ENCODE data around the gene CBFA2T2. TPM values are rescaled to one million over a fixed set of nuclear protein-coding genes. Genes with fewer than 3 reads are reported as not detected.

CBFA2T2 gene
- total RNA-seq, 2 experiments from 2014 or later: 17.9 to 18.6 TPM

DNA sequence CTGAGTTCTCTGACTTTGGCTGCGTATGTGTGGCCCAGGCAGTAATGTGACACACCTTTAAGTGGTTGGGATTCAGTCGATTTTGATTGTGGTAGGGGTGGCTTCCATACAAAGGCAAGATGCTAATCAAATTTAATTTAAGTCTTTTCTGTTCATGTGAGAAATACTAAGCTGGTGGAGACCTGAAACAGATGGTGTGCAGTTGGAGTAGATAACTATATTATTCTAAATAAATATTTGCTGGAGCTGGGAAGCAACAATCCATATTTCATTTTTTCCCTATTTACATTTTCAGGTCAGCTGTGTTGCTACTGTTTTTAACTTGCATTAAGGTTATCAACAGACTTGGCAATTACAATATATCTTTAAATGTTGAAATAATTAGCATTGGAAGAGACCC is 104.8 kb downstream of the CBFA2T2 start:
- CTCF ChIA-PET: interaction anchor here (1.3 kb wide), 1 partner anchor 73 kb away, joined by 5 read pairs; no protein-coding TSS in a partner anchor
- intact Hi-C loops (cut with DNase I, micrococcal nuclease): no loop called here
- peaks cover 9% of the 10 kb centered on the region for H3K4me1 Mint-ChIP-seq (ENCODE audit: low read depth)
- DNase-seq (no peak), ATAC-seq (ENCODE audit: poor library complexity) (no peak)
- no peaks in the 10 kb centered on the region for H3K9me3 ChIP-seq (ENCODE audit: control insufficient read depth in 1 of 2, insufficient read depth in 1 of 2, low read length in 2 of 2)
- H3K27ac Mint-ChIP-seq: no peak overlapping the region
- H3K4me1 ChIP-seq (ENCODE audit: insufficient read depth, low read length): peaks cover 4% of the 10 kb centered on the region
- H3K27me3 ChIP-seq (ENCODE audit: control insufficient read depth in 1 of 2, insufficient read depth in 2 of 2, low read length in 2 of 2): no peaks in the 10 kb centered on the region
- H3K4me3 Mint-ChIP-seq: no peak overlapping the region
- no peaks in the 10 kb centered on the region for H3K9me3 Mint-ChIP-seq
- POLR2A ChIA-PET: interaction anchor here (0.6 to 1.9 kb wide), 3 partner anchors 76 to 105 kb away, joined by 3 to 6 read pairs (median 3); partner anchors contain the start of gene CBFA2T2
- no peak for TF ChIP-seq CTCF (IDR thresholded peaks at IDR 0.05)
- H3K36me3 ChIP-seq (ENCODE audit: insufficient read depth, low read length): no peaks in the 10 kb centered on the region
- H3K4me3 ChIP-seq (ENCODE audit: low read length): no peak overlapping the region
- H3K27ac ChIP-seq (ENCODE audit: low read depth in 1 of 2, low read length in 2 of 2): no peak overlapping the region
- no peaks in the 10 kb centered on the region for H3K27me3 Mint-ChIP-seq
- H3K36me3 Mint-ChIP-seq (ENCODE audit: low read depth): peaks cover 14% of the 10 kb centered on the region

GRCh38 chr20:33600414-33600813 is 110.5 kb downstream of the CBFA2T2 start:
- no peak for ATAC-seq (ENCODE audit: poor library complexity)
- no peak for DNase-seq
- no peak overlapping the region for H3K4me3 Mint-ChIP-seq
- H3K9me3 Mint-ChIP-seq: no peaks in the 10 kb centered on the region
- Histone ChIP-seq H3K27me3 (ENCODE audit: control insufficient read depth in 1 of 2, insufficient read depth in 2 of 2, low read length in 2 of 2) (no peaks in the 10 kb centered on the region), H3K36me3 (ENCODE audit: insufficient read depth, low read length) (no peaks in the 10 kb centered on the region), H3K4me3 (ENCODE audit: low read length) (no peak overlapping the region), H3K27ac (ENCODE audit: low read depth in 1 of 2, low read length in 2 of 2) (no peak overlapping the region), H3K4me1 (ENCODE audit: insufficient read depth, low read length) (peaks cover 2% of the 10 kb centered on the region), H3K9me3 (ENCODE audit: control insufficient read depth in 1 of 2, insufficient read depth in 1 of 2, low read length in 2 of 2) (no peaks in the 10 kb centered on the region)
- ChIA-PET POLR2A (no interaction called here), CTCF (no interaction called here)
- intact Hi-C loops (cut with DNase I, micrococcal nuclease): no loop called here
- peaks cover 43% of the 10 kb centered on the region for H3K36me3 Mint-ChIP-seq (ENCODE audit: low read depth)
- TF ChIP-seq CTCF (IDR thresholded peaks at IDR 0.05): no peak
- no peaks in the 10 kb centered on the region for H3K27me3 Mint-ChIP-seq
- H3K4me1 Mint-ChIP-seq (ENCODE audit: low read depth): peaks cover 9% of the 10 kb centered on the region
- no peak overlapping the region for H3K27ac Mint-ChIP-seq

GRCh38 chr20:33600981-33601380 is 111.1 kb downstream of the CBFA2T2 start:
- Mint-ChIP-seq H3K4me1 (ENCODE audit: low read depth) (peaks cover 9% of the 10 kb centered on the region), H3K27me3 (no peaks in the 10 kb centered on the region), H3K27ac (no peak overlapping the region)

More at GRCh38 chr20:33600981-33601380, 111.1 kb downstream of the CBFA2T2 start:
- no peak for DNase-seq
- TF ChIP-seq CTCF (IDR thresholded peaks at IDR 0.05): no peak
- Histone ChIP-seq H3K4me3 (ENCODE audit: low read length) (no peak overlapping the region), H3K9me3 (ENCODE audit: control insufficient read depth in 1 of 2, insufficient read depth in 1 of 2, low read length in 2 of 2) (no peaks in the 10 kb centered on the region), H3K27ac (ENCODE audit: low read depth in 1 of 2, low read length in 2 of 2) (no peak overlapping the region), H3K36me3 (ENCODE audit: insufficient read depth, low read length) (no peaks in the 10 kb centered on the region), H3K27me3 (ENCODE audit: control insufficient read depth in 1 of 2, insufficient read depth in 2 of 2, low read length in 2 of 2) (no peaks in the 10 kb centered on the region), H3K4me1 (ENCODE audit: insufficient read depth, low read length) (peaks cover 2% of the 10 kb centered on the region)
- POLR2A ChIA-PET: no interaction called here
- intact Hi-C loops (cut with DNase I, micrococcal nuclease): no loop called here
- Mint-ChIP-seq H3K36me3 (ENCODE audit: low read depth) (peaks cover 43% of the 10 kb centered on the region), H3K9me3 (no peaks in the 10 kb centered on the region), H3K4me3 (no peak overlapping the region)
- no peak for ATAC-seq (ENCODE audit: poor library complexity)
- CTCF ChIA-PET: no interaction called here

All from CD4-positive, alpha-beta T cell (primary cell).